ENCODE measurements around the gene PRODH2. TPM values are rescaled to one million over a fixed set of nuclear protein-coding genes. Genes with fewer than 3 reads are reported as not detected.

PRODH2 gene
- total and polyA plus RNA-seq, 2 of the 13 experiments (the other 11 are each of a cell fraction or from before 2014, with no cell fraction given): 86.7 to 118 TPM

DNA sequence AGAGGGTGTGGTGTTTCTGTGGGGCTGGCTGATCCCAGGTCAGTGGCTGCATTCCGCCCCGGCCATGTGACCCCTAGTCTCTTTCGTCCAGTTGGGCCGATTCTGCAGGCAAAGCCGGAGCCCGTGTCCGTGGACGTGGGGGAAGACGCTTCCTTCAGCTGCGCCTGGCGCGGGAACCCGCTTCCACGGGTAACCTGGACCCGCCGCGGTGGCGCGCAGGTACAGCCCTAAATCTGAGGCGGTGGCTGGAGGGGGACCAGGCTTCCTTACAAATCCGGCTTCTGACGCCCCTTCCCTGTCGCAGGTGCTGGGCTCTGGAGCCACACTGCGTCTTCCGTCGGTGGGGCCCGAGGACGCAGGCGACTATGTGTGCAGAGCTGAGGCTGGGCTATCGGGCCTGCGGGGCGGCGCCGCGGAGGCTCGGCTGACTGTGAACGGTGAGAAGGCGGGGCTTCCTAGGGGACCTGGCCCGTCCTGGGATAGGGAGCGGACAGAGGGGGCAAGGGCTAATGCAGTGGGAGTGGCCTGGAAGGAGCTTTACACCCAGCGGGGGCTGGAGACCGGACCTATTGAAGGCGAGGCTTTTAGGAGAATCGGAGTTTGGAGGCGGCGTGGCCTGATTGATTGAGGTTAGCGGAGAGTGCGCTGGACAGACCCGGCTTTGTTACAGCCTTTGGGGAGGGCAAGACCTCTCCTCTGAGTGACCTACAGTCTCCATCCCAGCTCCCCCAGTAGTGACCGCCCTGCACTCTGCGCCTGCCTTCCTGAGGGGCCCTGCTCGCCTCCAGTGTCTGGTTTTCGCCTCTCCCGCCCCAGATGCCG, 48.4 kb upstream of the PRODH2 start:
- peak; percentile 83 for FAIRE-seq
- ChIA-PET POLR2A (interaction anchor here (0.7 to 1.1 kb wide), 4 partner anchors 15 to 113 kb away, joined by 3 to 4 read pairs (median 3); partner anchors contain the start of genes LIN37 and PRODH2), CTCF (ENCODE audit: low intra/inter-chr PET ratio, low total read pairs) (no interaction called here)
- H3K9me3 ChIP-seq (ENCODE audit: low read length): no peaks in the 10 kb centered on the region
- no peak overlapping the region for H2AFZ ChIP-seq (ENCODE audit: low read length)
- no peaks in the 10 kb centered on the region for H3K79me2 ChIP-seq (ENCODE audit: insufficient read depth, low read length)
- H3K4me2 ChIP-seq (ENCODE audit: low read depth, low read length): peak overlapping the region; percentile 92
- ATAC-seq: peak; percentile 92
- peaks cover 39% of the 10 kb centered on the region for H3K4me1 ChIP-seq (ENCODE audit: insufficient read depth, low read length)
- BruUV-seq (replicated peaks): no TSS peak
- no peaks in the 10 kb centered on the region for H3K36me3 ChIP-seq (replicated peaks in 1 of 2; ENCODE audit: control insufficient read depth in 1 of 2, insufficient read depth in 2 of 2, low read length in 2 of 2)
- WGBS (ENCODE audit: low lambda C conversion rate): 15% methylated on average over 21 of the region's 55 CpGs
- peak overlapping the region; percentile 24; the same call in 1 of the 2 replicates for H3K9ac ChIP-seq (ENCODE audit: insufficient read depth, low read depth, low read length)
- no peak overlapping the region for H3K27ac ChIP-seq (ENCODE audit: extremely low read length, insufficient read depth, low read length)
- intact Hi-C loops (cut with micrococcal nuclease; ENCODE audit: unreplicated experiment): loop anchor here (5.0 kb wide), 1 partner anchor 49 kb away; the partner anchor contains the start of gene PRODH2
- peaks cover 6 to 39% of the 10 kb centered on the region in 2 experiments for H3K27me3 ChIP-seq (ENCODE audit: control insufficient read depth in 1 of 2, insufficient read depth in 2 of 2, low read length in 2 of 2)
- no peaks in the 10 kb centered on the region for H4K20me1 ChIP-seq (ENCODE audit: insufficient read depth, low read length)
- DNase-seq (ENCODE audit: low spot score): peak; percentile 89
- H3K4me3 ChIP-seq (replicated peaks in 1 of 3; ENCODE audit: insufficient read depth in 1 of 3, low read depth in 2 of 3, low read length in 3 of 3): peak overlapping the region; percentile 41 to 70 (median 50)
- in situ Hi-C loops (cut with HindIII; ENCODE audit: extremely low pct_ligation_motif_present, low pct_unique_long_range_greater_than_20kb): no loop called here
- TF ChIP-seq KLF15 (CRISPR knock-in tag; IDR thresholded peaks at IDR 0.05; ENCODE audit: borderline replicate concordance) (peak; percentile 71; the same call in 1 of the 2 replicates), U2AF2 (IDR thresholded peaks at IDR 0.05; ENCODE audit: low read depth, low read length) (no peak), SKI (IDR thresholded peaks at IDR 0.05; ENCODE audit: partially characterized antibody) (no peak), FOXM1 (CRISPR knock-in tag; IDR thresholded peaks at IDR 0.05) (no peak), SMAD1 (CRISPR knock-in tag; IDR thresholded peaks at IDR 0.05; ENCODE audit: borderline replicate concordance, low read depth) (no peak), ARID2 (CRISPR knock-in tag; IDR thresholded peaks at IDR 0.05; ENCODE audit: borderline replicate concordance) (no peak), SP2 (CRISPR knock-in tag; IDR thresholded peaks at IDR 0.05) (no peak), TOPORS (CRISPR knock-in tag; IDR thresholded peaks at IDR 0.05) (no peak), GZF1 (CRISPR knock-in tag; IDR thresholded peaks at IDR 0.05) (0 out of 2 replicates have a peak, but pooled peaks have one; percentile 50), ZNF766 (CRISPR knock-in tag; IDR thresholded peaks at IDR 0.05; ENCODE audit: borderline replicate concordance) (no peak), ZFP82 (CRISPR knock-in tag; IDR thresholded peaks at IDR 0.05; ENCODE audit: borderline replicate concordance) (no peak)
- TF ChIP-seq, protein P1, sequence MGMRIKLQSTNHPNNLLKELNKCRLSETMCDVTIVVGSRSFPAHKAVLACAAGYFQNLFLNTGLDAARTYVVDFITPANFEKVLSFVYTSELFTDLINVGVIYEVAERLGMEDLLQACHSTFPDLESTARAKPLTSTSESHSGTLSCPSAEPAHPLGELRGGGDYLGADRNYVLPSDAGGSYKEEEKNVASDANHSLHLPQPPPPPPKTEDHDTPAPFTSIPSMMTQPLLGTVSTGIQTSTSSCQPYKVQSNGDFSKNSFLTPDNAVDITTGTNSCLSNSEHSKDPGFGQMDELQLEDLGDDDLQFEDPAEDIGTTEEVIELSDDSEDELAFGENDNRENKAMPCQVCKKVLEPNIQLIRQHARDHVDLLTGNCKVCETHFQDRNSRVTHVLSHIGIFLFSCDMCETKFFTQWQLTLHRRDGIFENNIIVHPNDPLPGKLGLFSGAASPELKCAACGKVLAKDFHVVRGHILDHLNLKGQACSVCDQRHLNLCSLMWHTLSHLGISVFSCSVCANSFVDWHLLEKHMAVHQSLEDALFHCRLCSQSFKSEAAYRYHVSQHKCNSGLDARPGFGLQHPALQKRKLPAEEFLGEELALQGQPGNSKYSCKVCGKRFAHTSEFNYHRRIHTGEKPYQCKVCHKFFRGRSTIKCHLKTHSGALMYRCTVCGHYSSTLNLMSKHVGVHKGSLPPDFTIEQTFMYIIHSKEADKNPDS (CRISPR knock-in tag; IDR thresholded peaks at IDR 0.05): no peak
- TF ChIP-seq, protein P2, sequence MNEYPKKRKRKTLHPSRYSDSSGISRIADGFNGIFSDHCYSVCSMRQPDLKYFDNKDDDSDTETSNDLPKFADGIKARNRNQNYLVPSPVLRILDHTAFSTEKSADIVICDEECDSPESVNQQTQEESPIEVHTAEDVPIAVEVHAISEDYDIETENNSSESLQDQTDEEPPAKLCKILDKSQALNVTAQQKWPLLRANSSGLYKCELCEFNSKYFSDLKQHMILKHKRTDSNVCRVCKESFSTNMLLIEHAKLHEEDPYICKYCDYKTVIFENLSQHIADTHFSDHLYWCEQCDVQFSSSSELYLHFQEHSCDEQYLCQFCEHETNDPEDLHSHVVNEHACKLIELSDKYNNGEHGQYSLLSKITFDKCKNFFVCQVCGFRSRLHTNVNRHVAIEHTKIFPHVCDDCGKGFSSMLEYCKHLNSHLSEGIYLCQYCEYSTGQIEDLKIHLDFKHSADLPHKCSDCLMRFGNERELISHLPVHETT (CRISPR knock-in tag; conservative IDR thresholded peaks at IDR 0.05): no peak
- TF ChIP-seq, protein P3, sequence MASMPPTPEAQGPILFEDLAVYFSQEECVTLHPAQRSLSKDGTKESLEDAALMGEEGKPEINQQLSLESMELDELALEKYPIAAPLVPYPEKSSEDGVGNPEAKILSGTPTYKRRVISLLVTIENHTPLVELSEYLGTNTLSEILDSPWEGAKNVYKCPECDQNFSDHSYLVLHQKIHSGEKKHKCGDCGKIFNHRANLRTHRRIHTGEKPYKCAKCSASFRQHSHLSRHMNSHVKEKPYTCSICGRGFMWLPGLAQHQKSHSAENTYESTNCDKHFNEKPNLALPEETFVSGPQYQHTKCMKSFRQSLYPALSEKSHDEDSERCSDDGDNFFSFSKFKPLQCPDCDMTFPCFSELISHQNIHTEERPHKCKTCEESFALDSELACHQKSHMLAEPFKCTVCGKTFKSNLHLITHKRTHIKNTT (CRISPR knock-in tag; IDR thresholded peaks at IDR 0.05): no peak
- TF ChIP-seq, protein P4, sequence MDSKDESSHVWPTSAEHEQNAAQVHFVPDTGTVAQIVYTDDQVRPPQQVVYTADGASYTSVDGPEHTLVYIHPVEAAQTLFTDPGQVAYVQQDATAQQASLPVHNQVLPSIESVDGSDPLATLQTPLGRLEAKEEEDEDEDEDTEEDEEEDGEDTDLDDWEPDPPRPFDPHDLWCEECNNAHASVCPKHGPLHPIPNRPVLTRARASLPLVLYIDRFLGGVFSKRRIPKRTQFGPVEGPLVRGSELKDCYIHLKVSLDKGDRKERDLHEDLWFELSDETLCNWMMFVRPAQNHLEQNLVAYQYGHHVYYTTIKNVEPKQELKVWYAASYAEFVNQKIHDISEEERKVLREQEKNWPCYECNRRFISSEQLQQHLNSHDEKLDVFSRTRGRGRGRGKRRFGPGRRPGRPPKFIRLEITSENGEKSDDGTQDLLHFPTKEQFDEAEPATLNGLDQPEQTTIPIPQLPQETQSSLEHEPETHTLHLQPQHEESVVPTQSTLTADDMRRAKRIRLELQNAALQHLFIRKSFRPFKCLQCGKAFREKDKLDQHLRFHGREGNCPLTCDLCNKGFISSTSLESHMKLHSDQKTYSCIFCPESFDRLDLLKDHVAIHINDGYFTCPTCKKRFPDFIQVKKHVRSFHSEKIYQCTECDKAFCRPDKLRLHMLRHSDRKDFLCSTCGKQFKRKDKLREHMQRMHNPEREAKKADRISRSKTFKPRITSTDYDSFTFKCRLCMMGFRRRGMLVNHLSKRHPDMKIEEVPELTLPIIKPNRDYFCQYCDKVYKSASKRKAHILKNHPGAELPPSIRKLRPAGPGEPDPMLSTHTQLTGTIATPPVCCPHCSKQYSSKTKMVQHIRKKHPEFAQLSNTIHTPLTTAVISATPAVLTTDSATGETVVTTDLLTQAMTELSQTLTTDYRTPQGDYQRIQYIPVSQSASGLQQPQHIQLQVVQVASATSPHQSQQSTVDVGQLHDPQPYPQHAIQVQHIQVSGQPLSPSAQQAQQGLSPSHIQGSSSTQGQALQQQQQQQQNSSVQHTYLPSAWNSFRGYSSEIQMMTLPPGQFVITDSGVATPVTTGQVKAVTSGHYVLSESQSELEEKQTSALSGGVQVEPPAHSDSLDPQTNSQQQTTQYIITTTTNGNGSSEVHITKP (CRISPR knock-in tag; IDR thresholded peaks at IDR 0.05; ENCODE audit: low read depth): no peak
